ENCODE data around the gene PCNX2. TPM values are rescaled to one million over a fixed set of nuclear protein-coding genes. Genes with fewer than 3 reads are reported as not detected.
A peak's percentile ranks its signal among the peaks of the same experiment; 100 is the strongest.

The PCNX2 gene
- total and polyA plus RNA-seq, 4 experiments from 2014 or later, result 1.8 to 109 (median 55.7) TPM

GRCh38 chr1:233033361-233033760 is 262.2 kb downstream of the PCNX2 start:
- Mint-ChIP-seq H3K4me1 (no peaks in the 10 kb centered on the region), H3K9me3 (no peaks in the 10 kb centered on the region), H3K4me3 (no peak overlapping the region), H3K27ac (peak overlapping the region in 1 of 7 donors; percentile 48), H3K27me3 (no peaks in the 10 kb centered on the region), H3K36me3 (peaks cover 19 to 31% of the 10 kb centered on the region in 2 donors)
- ChIA-PET CTCF (ENCODE audit: partially characterized antibody) (no interaction called here), POLR2A (ENCODE audit: partially characterized antibody) (no interaction called here)
- Histone ChIP-seq H3K4me1 (ENCODE audit: insufficient read depth, low read length) (no peaks in the 10 kb centered on the region), H3K36me3 (ENCODE audit: insufficient read depth, low read length) (no peaks in the 10 kb centered on the region), H3K4me3 (ENCODE audit: low read length in 2 of 2) (no peak overlapping the region), H3K27ac (ENCODE audit: low read depth, low read length) (no peak overlapping the region), H3K27me3 (ENCODE audit: insufficient read depth, low read length) (no peaks in the 10 kb centered on the region), H3K9me3 (ENCODE audit: control insufficient read depth in 1 of 2, low read length in 2 of 2) (no peaks in the 10 kb centered on the region)
- intact Hi-C loops (cut with micrococcal nuclease), result no loop called here
- DNase-seq, result no peak

- Mint-ChIP-seq H3K4me3 (no peak overlapping the region), H3K27me3 (no peaks in the 10 kb centered on the region), H3K36me3 (peaks cover 18 to 31% of the 10 kb centered on the region in 2 donors), H3K9me3 (no peaks in the 10 kb centered on the region), H3K4me1 (no peaks in the 10 kb centered on the region), H3K27ac (peak overlapping the region in 1 of 7 donors; percentile 48)
- no peaks in the 10 kb centered on the region for H3K9me3 ChIP-seq (ENCODE audit: control insufficient read depth in 1 of 2, low read length in 2 of 2)
- no peak overlapping the region for H3K27ac ChIP-seq (ENCODE audit: low read depth, low read length)
- ChIA-PET CTCF (ENCODE audit: partially characterized antibody) (no interaction called here), POLR2A (ENCODE audit: partially characterized antibody) (no interaction called here)
- no peak for DNase-seq
- no peaks in the 10 kb centered on the region for H3K36me3 ChIP-seq (ENCODE audit: insufficient read depth, low read length)
- intact Hi-C loops (cut with micrococcal nuclease), result no loop called here
- H3K27me3 ChIP-seq (ENCODE audit: insufficient read depth, low read length), result no peaks in the 10 kb centered on the region
- H3K4me3 ChIP-seq (ENCODE audit: low read length in 2 of 2), result no peak overlapping the region
- H3K4me1 ChIP-seq (ENCODE audit: insufficient read depth, low read length), result no peaks in the 10 kb centered on the region
Observed at GRCh38 chr1:233032916-233033315, 262.6 kb downstream of the PCNX2 start.

DNA sequence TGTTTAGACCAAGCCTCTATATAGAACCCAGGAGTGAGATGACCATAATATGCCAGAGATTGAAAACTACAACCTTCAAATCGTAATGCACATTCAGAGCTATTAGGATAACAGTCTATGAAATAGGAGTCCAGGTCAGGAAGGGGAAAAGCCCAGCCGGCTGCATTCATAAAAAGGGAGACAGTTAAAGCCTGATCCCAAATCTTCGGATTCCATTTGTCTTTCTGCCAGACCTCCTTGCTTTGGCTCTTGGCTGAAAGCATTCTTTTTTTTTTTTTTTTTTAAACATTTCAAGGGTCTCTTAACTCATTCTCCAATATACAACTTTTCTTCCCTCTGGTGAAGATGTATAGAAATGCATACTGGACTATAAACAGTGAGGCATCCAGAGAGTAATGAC is 264.0 kb downstream of the PCNX2 start:
- peaks cover 13 to 30% of the 10 kb centered on the region in 2 donors for H3K36me3 Mint-ChIP-seq
- DNase-seq, result no peak
- H3K27me3 ChIP-seq (ENCODE audit: insufficient read depth, low read length), result no peaks in the 10 kb centered on the region
- no peaks in the 10 kb centered on the region for H3K36me3 ChIP-seq (ENCODE audit: insufficient read depth, low read length)
- no peaks in the 10 kb centered on the region for H3K27me3 Mint-ChIP-seq
- no peak overlapping the region for H3K27ac ChIP-seq (ENCODE audit: low read depth, low read length)
- H3K4me3 Mint-ChIP-seq, result no peak overlapping the region
- no peaks in the 10 kb centered on the region for H3K9me3 Mint-ChIP-seq
- POLR2A ChIA-PET (ENCODE audit: partially characterized antibody), result no interaction called here
- H3K4me1 ChIP-seq (ENCODE audit: insufficient read depth, low read length), result no peaks in the 10 kb centered on the region
- intact Hi-C loops (cut with micrococcal nuclease), result no loop called here
- H3K4me3 ChIP-seq (ENCODE audit: low read length in 2 of 2), result no peak overlapping the region
- no peak overlapping the region for H3K27ac Mint-ChIP-seq
- CTCF ChIA-PET (ENCODE audit: partially characterized antibody), result no interaction called here
- H3K9me3 ChIP-seq (ENCODE audit: control insufficient read depth in 1 of 2, low read length in 2 of 2), result no peaks in the 10 kb centered on the region
- no peaks in the 10 kb centered on the region for H3K4me1 Mint-ChIP-seq

DNA sequence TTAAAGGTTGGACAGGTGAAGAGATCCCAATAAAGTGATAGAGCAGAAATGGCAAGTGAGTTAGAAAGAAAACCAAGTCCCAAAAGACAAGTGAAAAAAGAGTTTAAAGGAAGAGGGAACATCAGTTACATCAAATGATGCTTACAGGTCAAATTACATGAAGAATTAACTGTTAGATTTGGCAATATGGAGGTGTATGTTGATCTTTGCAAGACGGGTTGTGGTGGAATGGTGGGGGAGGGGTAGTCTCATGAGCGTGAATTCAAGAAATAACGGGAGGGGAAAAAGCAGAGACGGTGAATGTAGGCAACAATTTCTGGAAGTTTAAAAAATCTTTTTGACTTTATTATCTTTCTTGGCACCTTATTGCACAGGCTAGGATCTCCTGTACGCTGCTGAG is 268.5 kb downstream of the PCNX2 start:
- no peak overlapping the region for H3K4me3 Mint-ChIP-seq
- no peak overlapping the region for H3K27ac ChIP-seq (ENCODE audit: low read depth, low read length)
- POLR2A ChIA-PET (ENCODE audit: partially characterized antibody), result no interaction called here
- H3K36me3 ChIP-seq (ENCODE audit: insufficient read depth, low read length), result no peaks in the 10 kb centered on the region
- DNase-seq, result no peak
- CTCF ChIA-PET (ENCODE audit: partially characterized antibody), result no interaction called here
- no peak overlapping the region for H3K4me3 ChIP-seq (ENCODE audit: low read length in 2 of 2)
- no peaks in the 10 kb centered on the region for H3K27me3 Mint-ChIP-seq
- H3K27ac Mint-ChIP-seq, result no peak overlapping the region
- no peaks in the 10 kb centered on the region for H3K4me1 ChIP-seq (ENCODE audit: insufficient read depth, low read length)
- H3K27me3 ChIP-seq (ENCODE audit: insufficient read depth, low read length), result no peaks in the 10 kb centered on the region
- H3K9me3 Mint-ChIP-seq, result no peaks in the 10 kb centered on the region
- intact Hi-C loops (cut with micrococcal nuclease), result loop anchor here (5.0 kb wide), 1 partner anchor 390 kb away; no protein-coding TSS in a partner anchor
- H3K36me3 Mint-ChIP-seq, result peaks cover 14 to 30% of the 10 kb centered on the region in 2 donors
- peaks cover 0 to 5% (median 4%) of the 10 kb centered on the region in 4 donors for H3K4me1 Mint-ChIP-seq
- no peaks in the 10 kb centered on the region for H3K9me3 ChIP-seq (ENCODE audit: control insufficient read depth in 1 of 2, low read length in 2 of 2)

GRCh38 chr1:233025567-233025966 is 270.0 kb downstream of the PCNX2 start:
- Histone ChIP-seq H3K9me3 (ENCODE audit: control insufficient read depth in 1 of 2, low read length in 2 of 2) (no peaks in the 10 kb centered on the region), H3K4me3 (ENCODE audit: low read length in 2 of 2) (no peak overlapping the region), H3K27ac (ENCODE audit: low read depth, low read length) (no peak overlapping the region), H3K27me3 (ENCODE audit: insufficient read depth, low read length) (no peaks in the 10 kb centered on the region), H3K4me1 (ENCODE audit: insufficient read depth, low read length) (no peaks in the 10 kb centered on the region), H3K36me3 (ENCODE audit: insufficient read depth, low read length) (no peaks in the 10 kb centered on the region)
- no peak overlapping the region for H3K27ac Mint-ChIP-seq
- ChIA-PET CTCF (ENCODE audit: partially characterized antibody) (no interaction called here), POLR2A (ENCODE audit: partially characterized antibody) (no interaction called here)
- intact Hi-C loops (cut with micrococcal nuclease), result loop anchor here (5.0 kb wide), 1 partner anchor 388 kb away; no protein-coding TSS in a partner anchor
- H3K9me3 Mint-ChIP-seq, result no peaks in the 10 kb centered on the region
- H3K4me1 Mint-ChIP-seq, result peaks cover 0 to 14% (median 9%) of the 10 kb centered on the region in 4 donors
- H3K4me3 Mint-ChIP-seq, result no peak overlapping the region
- DNase-seq, result no peak
- H3K36me3 Mint-ChIP-seq, result peaks cover 16 to 27% of the 10 kb centered on the region in 2 donors
- no peaks in the 10 kb centered on the region for H3K27me3 Mint-ChIP-seq

DNA sequence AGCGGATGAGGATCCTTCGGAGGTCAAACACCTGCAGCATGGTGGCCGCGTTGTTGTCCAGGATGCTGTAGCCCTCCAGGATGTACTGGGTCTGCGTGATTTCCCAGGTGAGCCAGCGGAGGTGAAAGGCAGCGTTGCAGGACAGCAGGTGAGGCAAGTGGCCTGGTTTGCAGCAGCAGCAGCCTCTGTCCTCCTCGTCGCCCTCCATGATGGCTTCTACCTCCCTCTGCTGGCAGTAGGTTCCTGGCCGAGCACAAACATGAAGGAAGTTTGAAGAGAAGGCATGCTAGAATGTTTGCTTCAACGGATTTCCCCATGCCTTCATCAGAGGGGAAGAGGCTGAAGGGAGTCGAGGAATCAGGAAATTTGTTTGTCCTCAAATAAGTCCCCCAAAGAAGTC is 270.4 kb downstream of the PCNX2 start:
- ChIA-PET CTCF (ENCODE audit: partially characterized antibody) (interaction anchor here (1.2 to 1.6 kb wide), 2 partner anchors 10 to 377 kb away, joined by 3 to 6 read pairs; no protein-coding TSS in a partner anchor), POLR2A (ENCODE audit: partially characterized antibody) (no interaction called here)
- no peak for DNase-seq
- H3K4me3 ChIP-seq (ENCODE audit: low read length in 2 of 2), result no peak overlapping the region
- H3K9me3 ChIP-seq (ENCODE audit: control insufficient read depth in 1 of 2, low read length in 2 of 2), result no peaks in the 10 kb centered on the region
- no peaks in the 10 kb centered on the region for H3K4me1 ChIP-seq (ENCODE audit: insufficient read depth, low read length)
- Mint-ChIP-seq H3K27me3 (no peaks in the 10 kb centered on the region), H3K4me3 (no peak overlapping the region), H3K9me3 (no peaks in the 10 kb centered on the region), H3K4me1 (peaks cover 1 to 17% (median 11%) of the 10 kb centered on the region in 4 donors), H3K36me3 (peaks cover 20 to 31% of the 10 kb centered on the region in 2 donors), H3K27ac (no peak overlapping the region)
- intact Hi-C loops (cut with micrococcal nuclease), result loop anchor here (5.0 kb wide), 1 partner anchor 388 kb away; no protein-coding TSS in a partner anchor
- H3K36me3 ChIP-seq (ENCODE audit: insufficient read depth, low read length), result no peaks in the 10 kb centered on the region
- H3K27me3 ChIP-seq (ENCODE audit: insufficient read depth, low read length), result no peaks in the 10 kb centered on the region
- H3K27ac ChIP-seq (ENCODE audit: low read depth, low read length), result no peak overlapping the region

- no peak overlapping the region for H3K27ac ChIP-seq (ENCODE audit: low read depth, low read length)
- H3K4me3 Mint-ChIP-seq, result no peak overlapping the region
- peak overlapping the region in 1 of 7 donors; percentile 54 for H3K27ac Mint-ChIP-seq
- no peaks in the 10 kb centered on the region for H3K27me3 ChIP-seq (ENCODE audit: insufficient read depth, low read length)
- no peaks in the 10 kb centered on the region for H3K27me3 Mint-ChIP-seq
- no peak for DNase-seq
- peaks cover 29 to 38% of the 10 kb centered on the region in 2 donors for H3K36me3 Mint-ChIP-seq
- H3K9me3 ChIP-seq (ENCODE audit: control insufficient read depth in 1 of 2, low read length in 2 of 2), result no peaks in the 10 kb centered on the region
- H3K4me1 ChIP-seq (ENCODE audit: insufficient read depth, low read length), result no peaks in the 10 kb centered on the region
- no peak overlapping the region for H3K4me3 ChIP-seq (ENCODE audit: low read length in 2 of 2)
- intact Hi-C loops (cut with micrococcal nuclease), result no loop called here
- peaks cover 1 to 17% (median 11%) of the 10 kb centered on the region in 4 donors for H3K4me1 Mint-ChIP-seq
- H3K36me3 ChIP-seq (ENCODE audit: insufficient read depth, low read length), result no peaks in the 10 kb centered on the region
- POLR2A ChIA-PET (ENCODE audit: partially characterized antibody), result no interaction called here
- H3K9me3 Mint-ChIP-seq, result no peaks in the 10 kb centered on the region
- CTCF ChIA-PET (ENCODE audit: partially characterized antibody), result interaction anchor here (1.2 to 1.6 kb wide), 2 partner anchors 9 to 376 kb away, joined by 3 to 6 read pairs; no protein-coding TSS in a partner anchor
Observed at GRCh38 chr1:233024199-233024598, 271.3 kb downstream of the PCNX2 start.
